SJCRH30 (cell line): Measurements from ENCODE around the gene MEN1. TPM values are rescaled to one million over a fixed set of nuclear protein-coding genes. Genes with fewer than 3 reads are reported as not detected.

Experiments
- DNase-seq, 2 experiments: peaks; one replicate each; pipeline ENCODE4 v3.0.0-alpha.2; 2015 to 2020
- H3K27ac ChIP-seq: fragments of 250-450 bp; sonication (Bioruptor Pico); 2 replicates; pipeline ENCODE4 v1.5.1; 2020; ENCODE audit warnings: mild to moderate bottlenecking, moderate library complexity
- H3K27me3 ChIP-seq: fragments of 250-450 bp; sonication (Bioruptor Pico); 2 replicates; pipeline ENCODE4 v1.5.1; 2020; ENCODE audit warnings: mild to moderate bottlenecking, moderate library complexity
- H3K36me3 ChIP-seq: fragments of 250-450 bp; sonication (Bioruptor Pico); 2 replicates; pipeline ENCODE4 v1.5.1; 2020; ENCODE audit warnings: mild to moderate bottlenecking, moderate library complexity
- H3K4me1 ChIP-seq: fragments of 250-450 bp; sonication (Bioruptor Pico); 2 replicates; pipeline ENCODE4 v1.5.1; 2020; ENCODE audit warnings: mild to moderate bottlenecking, moderate library complexity
- H3K4me3 ChIP-seq: fragments of 250-450 bp; sonication (Bioruptor Pico); 2 replicates; pipeline ENCODE4 v1.5.1; 2020; ENCODE audit warnings: mild to moderate bottlenecking, moderate library complexity
- H3K9me3 ChIP-seq: fragments of 250-450 bp; sonication (Bioruptor Pico); replicated peaks from 2 replicates; pipeline ENCODE4 v1.5.1; 2020; ENCODE audit warnings: mild to moderate bottlenecking, moderate library complexity
- total RNA-seq: library from RNA; depleted of rRNA; stranded (reverse); fragments of >200 nt; shearing (Covaris generic); gene quantifications from 2 replicates; pipeline ENCODE4 v1.2.3, GENCODE V29; 2014

The MEN1 gene
- total RNA-seq, 1 experiment from 2014 or later = 26.3 TPM

DNA sequence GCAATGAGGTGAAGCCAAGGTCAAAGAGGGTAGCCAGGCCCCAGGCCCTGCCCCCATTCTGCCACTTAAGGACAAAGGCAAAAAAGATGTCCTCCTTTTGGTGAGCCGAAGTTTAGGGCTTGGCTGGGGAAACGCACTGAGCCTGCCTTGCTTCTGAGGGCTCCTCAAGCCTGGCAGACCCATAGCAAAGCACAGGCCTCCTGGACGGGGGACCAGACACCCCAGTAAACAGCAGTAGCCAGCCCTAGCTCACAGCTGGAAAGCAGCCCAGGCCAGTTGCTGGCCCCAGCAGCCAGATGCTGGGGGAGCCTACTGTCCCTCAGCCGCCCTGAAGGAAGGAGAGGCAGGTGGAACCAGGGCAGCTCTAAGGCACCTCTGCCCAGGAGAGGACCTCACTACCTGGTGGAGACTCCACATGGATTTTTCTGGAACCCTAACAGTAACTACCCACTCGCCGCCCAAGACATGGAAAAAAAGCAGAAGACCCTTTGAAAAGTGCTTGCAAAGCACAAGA is 46.8 kb downstream of the MEN1 start:
- no peak for DNase-seq
- Histone ChIP-seq H3K27ac (no peak overlapping the region), H3K4me3 (no peak overlapping the region), H3K27me3 (no peaks in the 10 kb centered on the region), H3K4me1 (peaks cover 24% of the 10 kb centered on the region), H3K9me3 (no peaks in the 10 kb centered on the region), H3K36me3 (peaks cover 50% of the 10 kb centered on the region)

- H3K27me3 ChIP-seq = no peaks in the 10 kb centered on the region
- no peaks in the 10 kb centered on the region for H3K9me3 ChIP-seq
- H3K4me3 ChIP-seq = no peak overlapping the region
- H3K36me3 ChIP-seq = peaks cover 44% of the 10 kb centered on the region
- no peak overlapping the region for H3K27ac ChIP-seq
- H3K4me1 ChIP-seq = peaks cover 24% of the 10 kb centered on the region
- no peak for DNase-seq
Observed at GRCh38 chr11:64762674-64763525, 47.5 kb downstream of the MEN1 start.

DNA sequence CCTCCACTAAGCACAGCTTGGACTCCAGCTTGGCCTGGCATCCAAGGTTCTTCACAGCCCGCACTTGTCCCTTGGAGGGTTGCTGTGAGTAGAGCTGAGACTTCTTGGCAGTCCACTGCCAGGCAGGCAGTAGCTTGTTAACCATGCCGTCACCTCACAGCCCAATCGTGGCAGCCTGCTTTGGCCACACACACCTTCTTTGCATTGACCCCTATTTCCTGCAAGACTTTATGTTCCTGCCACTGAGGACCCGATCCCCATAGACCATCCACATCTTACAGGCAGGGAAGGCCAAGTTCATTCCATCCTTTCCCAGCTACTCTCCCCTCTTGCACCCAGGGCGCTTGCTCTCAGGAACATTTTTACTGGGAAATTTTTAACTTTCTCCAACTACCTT is 48.1 kb downstream of the MEN1 start:
- peaks cover 24% of the 10 kb centered on the region for H3K4me1 ChIP-seq
- H3K36me3 ChIP-seq = peaks cover 37% of the 10 kb centered on the region
- H3K27ac ChIP-seq = no peak overlapping the region

DNA sequence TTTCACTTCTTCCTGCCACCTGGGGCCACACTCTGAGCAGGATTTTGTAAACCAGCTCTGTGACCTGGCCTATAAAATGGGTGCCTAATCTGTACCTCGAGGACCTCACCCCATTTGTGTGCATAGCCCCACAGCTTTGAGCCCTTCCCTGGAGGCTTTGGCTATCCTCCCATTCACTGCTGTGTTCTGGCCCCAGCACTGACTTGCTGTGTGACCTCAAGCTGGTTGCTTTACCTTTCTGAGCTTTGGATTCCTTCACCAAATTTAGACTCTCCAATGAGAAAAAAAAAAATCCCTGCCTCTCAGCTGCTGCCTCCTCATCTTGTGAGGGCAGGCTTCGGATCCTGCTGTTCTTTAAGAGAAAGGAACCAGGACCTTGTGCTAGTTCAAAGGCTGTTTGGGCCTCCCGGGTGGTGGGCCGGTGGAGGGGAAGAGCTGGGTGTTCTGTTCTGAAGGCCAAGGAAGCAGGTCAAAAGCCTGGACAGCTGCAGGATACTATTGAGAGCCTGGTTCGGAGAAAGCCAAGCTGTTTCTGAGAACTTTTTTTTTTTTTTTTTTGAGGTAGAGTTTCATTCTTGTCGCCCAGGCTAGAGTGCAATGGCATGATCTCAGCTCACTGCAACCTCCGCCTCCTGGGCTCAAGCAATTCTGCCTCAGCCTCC is 49.5 kb downstream of the MEN1 start:
- H3K4me1 ChIP-seq = peaks cover 24% of the 10 kb centered on the region
- peaks cover 33% of the 10 kb centered on the region for H3K36me3 ChIP-seq
- H3K9me3 ChIP-seq = no peaks in the 10 kb centered on the region
- H3K4me3 ChIP-seq = no peak overlapping the region
- peak in 1 of 2 experiments; percentile 52 for DNase-seq
- H3K27me3 ChIP-seq = no peaks in the 10 kb centered on the region
- peak overlapping the region; percentile 80 for H3K27ac ChIP-seq

More for the DNA sequence above, 48.1 kb downstream of the MEN1 start:
- DNase-seq = no peak
- H3K9me3 ChIP-seq = no peaks in the 10 kb centered on the region
- no peak overlapping the region for H3K4me3 ChIP-seq
- H3K27me3 ChIP-seq = no peaks in the 10 kb centered on the region

DNA sequence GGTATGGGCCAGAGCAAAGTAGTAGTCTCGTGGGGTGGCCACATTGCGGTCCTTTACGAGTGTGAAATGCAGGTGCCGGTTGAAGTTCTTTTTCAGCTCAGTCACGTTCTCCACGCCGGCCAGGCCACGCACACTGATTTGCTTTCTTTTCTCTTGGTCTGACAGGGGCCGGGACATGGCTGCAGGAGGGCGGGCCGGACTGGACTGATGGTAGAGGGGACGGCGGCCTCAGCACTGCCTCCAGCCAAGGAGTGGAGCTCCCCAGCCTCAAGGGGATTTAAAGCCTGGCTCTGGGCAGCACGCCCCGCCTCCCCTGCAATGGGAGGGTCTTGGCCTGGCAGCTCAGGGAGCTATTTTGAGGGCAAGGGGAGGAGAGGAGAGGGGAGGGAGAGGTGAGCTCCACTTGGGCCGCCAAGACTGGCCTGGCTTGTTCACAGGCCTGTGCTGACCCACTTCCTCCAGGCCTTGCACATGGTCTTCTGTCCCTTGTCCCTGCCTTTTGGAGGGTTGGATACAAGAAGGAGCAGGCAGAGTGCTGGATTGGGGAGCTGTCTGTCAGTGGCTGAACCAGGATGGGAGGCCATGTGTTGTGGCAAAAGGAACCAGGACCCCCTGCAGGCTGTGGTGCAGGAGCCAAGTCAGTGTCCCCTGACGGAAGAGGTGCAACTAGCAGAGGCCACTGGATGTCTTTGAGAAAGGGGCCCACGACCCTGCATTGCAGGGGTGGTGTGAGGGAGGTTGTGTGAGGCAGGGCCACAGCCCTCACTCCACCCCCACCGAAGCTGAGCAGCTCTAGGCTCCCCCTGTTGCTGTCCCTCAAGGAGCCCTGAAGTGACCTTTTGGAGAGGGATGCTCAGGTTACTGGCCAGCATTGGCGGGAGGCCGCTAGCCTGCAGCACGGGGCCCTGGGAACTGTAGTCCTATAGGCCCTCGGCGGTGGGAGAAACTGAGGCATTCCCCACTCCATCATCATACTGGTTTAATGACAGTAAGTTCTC is 50.3 kb downstream of the MEN1 start, which contains the start of gene PYGM:
Gene PYGM (minus strand): TSS at position 253 of the 998 bp plus-strand sequence. CDS start 76 bp downstream, at position 177.
- peak; percentile 91 to 93 for DNase-seq
- H3K4me3 ChIP-seq = peak within 1 kb of the TSS; percentile 39
- H3K27ac ChIP-seq = peak within 1 kb of the TSS; percentile 80
- H3K36me3 ChIP-seq = peaks cover 26% of the 10 kb centered on the region
- peaks cover 24% of the 10 kb centered on the region for H3K4me1 ChIP-seq
- H3K9me3 ChIP-seq = no peaks in the 10 kb centered on the region
- H3K27me3 ChIP-seq = no peaks in the 10 kb centered on the region

GRCh38 chr11:64759131-64759721 is 51.1 kb downstream of the MEN1 start:
- H3K36me3 ChIP-seq = peaks cover 18% of the 10 kb centered on the region
- peak overlapping the region; percentile 39 for H3K4me3 ChIP-seq
- DNase-seq = no peak
- no peaks in the 10 kb centered on the region for H3K9me3 ChIP-seq
- peak overlapping the region; percentile 80 for H3K27ac ChIP-seq
- H3K27me3 ChIP-seq = no peaks in the 10 kb centered on the region
- peaks cover 24% of the 10 kb centered on the region for H3K4me1 ChIP-seq

GRCh38 chr11:64758330-64759079 is 51.8 kb downstream of the MEN1 start:
- H3K27ac ChIP-seq = no peak overlapping the region
- no peaks in the 10 kb centered on the region for H3K9me3 ChIP-seq
- H3K4me3 ChIP-seq = no peak overlapping the region
- no peaks in the 10 kb centered on the region for H3K27me3 ChIP-seq
- H3K4me1 ChIP-seq = peaks cover 24% of the 10 kb centered on the region
- peaks cover 10% of the 10 kb centered on the region for H3K36me3 ChIP-seq
- no peak for DNase-seq

GRCh38 chr11:64757549-64758329 is 52.6 kb downstream of the MEN1 start:
- Histone ChIP-seq H3K27ac (no peak overlapping the region), H3K9me3 (no peaks in the 10 kb centered on the region), H3K27me3 (no peaks in the 10 kb centered on the region), H3K4me3 (no peak overlapping the region), H3K4me1 (peaks cover 27% of the 10 kb centered on the region), H3K36me3 (peaks cover 3% of the 10 kb centered on the region; the same call in 1 of the 2 replicates)
- DNase-seq = no peak

- H3K4me1 ChIP-seq = peaks cover 22% of the 10 kb centered on the region
- DNase-seq = no peak
- no peak overlapping the region for H3K27ac ChIP-seq
- no peaks in the 10 kb centered on the region for H3K9me3 ChIP-seq
- H3K27me3 ChIP-seq = no peaks in the 10 kb centered on the region
- no peaks in the 10 kb centered on the region for H3K36me3 ChIP-seq
- no peak overlapping the region for H3K4me3 ChIP-seq
Observed at GRCh38 chr11:64755681-64756361, 54.5 kb downstream of the MEN1 start.

DNA sequence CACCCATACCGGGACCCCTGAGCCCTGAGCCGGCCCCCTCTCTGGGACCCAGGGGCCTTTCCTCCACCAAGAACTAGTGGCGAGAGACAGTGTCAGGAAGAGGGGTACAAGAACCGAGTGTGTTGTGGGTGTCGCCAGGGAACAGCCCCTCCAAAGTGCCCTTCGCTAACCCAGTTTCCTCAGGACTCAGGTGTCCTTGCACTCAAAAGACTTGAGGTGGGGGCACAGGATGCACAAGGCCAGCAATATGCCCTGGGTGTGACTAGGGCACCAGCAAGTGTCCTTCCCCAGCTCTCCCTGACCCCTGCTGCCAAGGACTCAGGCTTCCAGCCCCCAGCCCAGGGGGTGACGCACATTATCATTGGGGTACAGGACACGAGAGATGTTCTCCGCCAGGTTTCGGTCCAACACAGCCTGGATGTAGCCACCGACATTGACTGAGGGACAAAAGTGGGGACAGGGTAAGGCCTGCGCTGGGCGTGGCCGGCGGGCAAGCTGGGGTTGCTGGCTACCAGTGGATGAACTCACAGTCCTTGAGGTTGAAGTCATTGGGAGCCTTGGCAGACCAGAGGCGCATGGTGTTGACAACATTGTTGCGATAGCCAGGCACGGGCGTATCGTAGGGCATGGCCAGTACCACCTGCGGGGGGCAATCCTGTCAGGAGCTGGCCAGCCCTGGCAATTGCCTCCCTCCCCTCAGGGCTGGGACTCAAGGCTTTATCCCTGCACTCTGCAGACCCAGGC is 55.3 kb downstream of the MEN1 start:
- no peak overlapping the region for H3K27ac ChIP-seq
- H3K27me3 ChIP-seq = no peaks in the 10 kb centered on the region

GRCh38 chr11:64754124-64754918 is 56.0 kb downstream of the MEN1 start:
- no peaks in the 10 kb centered on the region for H3K27me3 ChIP-seq
- H3K27ac ChIP-seq = no peak overlapping the region
- H3K4me3 ChIP-seq = no peak overlapping the region
- no peaks in the 10 kb centered on the region for H3K36me3 ChIP-seq
- peaks cover 10% of the 10 kb centered on the region for H3K4me1 ChIP-seq
- H3K9me3 ChIP-seq = no peaks in the 10 kb centered on the region
- no peak for DNase-seq

More for the DNA sequence above, 55.3 kb downstream of the MEN1 start:
- Histone ChIP-seq H3K36me3 (no peaks in the 10 kb centered on the region), H3K4me3 (no peak overlapping the region), H3K4me1 (peaks cover 16% of the 10 kb centered on the region), H3K9me3 (no peaks in the 10 kb centered on the region)
- no peak for DNase-seq
